ENCODE results near the gene LMNTD2. TPM values are rescaled to one million over a fixed set of nuclear protein-coding genes. Genes with fewer than 3 reads are reported as not detected.
"Not testable (repeated sequence)": the region's sequence is repeated elsewhere in the genome, so short reads cannot be mapped to it uniquely, and the experiment has no call there.

Gene LMNTD2
- total RNA-seq, 1 donor from 2014 or later = 0.14 TPM

GRCh38 chr11:528815-529727 lies 31.5 kb downstream of the LMNTD2 start:
- ATAC-seq (no peak), DNase-seq (ENCODE audit: missing footprints) (peak; percentile 50)
- intact Hi-C loops (cut with DNase I) = no loop called here

- ATAC-seq = no peak
- intact Hi-C loops (cut with DNase I) = no loop called here
- peak; percentile 45 for DNase-seq (ENCODE audit: missing footprints)
Observed at GRCh38 chr11:528166-528814, 32.2 kb downstream of the LMNTD2 start.

- no peak for ATAC-seq
- peak; percentile 62 for DNase-seq (ENCODE audit: missing footprints)
- intact Hi-C loops (cut with DNase I) = no loop called here
Observed at GRCh38 chr11:526192-526591, 34.3 kb downstream of the LMNTD2 start.

GRCh38 chr11:521177-521688 lies 39.3 kb downstream of the LMNTD2 start:
- DNase-seq (ENCODE audit: missing footprints) (no peak), ATAC-seq (no peak)

GRCh38 chr11:520428-521176 lies 39.9 kb downstream of the LMNTD2 start:
- DNase-seq (ENCODE audit: missing footprints) (peak; percentile 65), ATAC-seq (no peak)
- intact Hi-C loops (cut with DNase I) = no loop called here

More at GRCh38 chr11:521177-521688, 39.3 kb downstream of the LMNTD2 start:
- intact Hi-C loops (cut with DNase I) = no loop called here

- peak; percentile 94 for DNase-seq (ENCODE audit: missing footprints)
- intact Hi-C loops (cut with DNase I) = loop anchor here (5.0 kb wide), 1 partner anchor 111 kb away; no protein-coding TSS in a partner anchor
- ATAC-seq = peak; percentile 98
Observed at GRCh38 chr11:518463-519202, 41.9 kb downstream of the LMNTD2 start.

GRCh38 chr11:516918-517685 lies 43.4 kb downstream of the LMNTD2 start:
- not testable (repeated sequence) for ATAC-seq
- intact Hi-C loops (cut with DNase I) = loop anchor here (5.0 kb wide), 1 partner anchor 110 kb away; no protein-coding TSS in a partner anchor
- DNase-seq (ENCODE audit: missing footprints) = peak; percentile 71

GRCh38 chr11:516400-516799 lies 44.1 kb downstream of the LMNTD2 start:
- ATAC-seq = no peak
- intact Hi-C loops (cut with DNase I) = loop anchor here (5.0 kb wide), 1 partner anchor 109 kb away; no protein-coding TSS in a partner anchor
- DNase-seq (ENCODE audit: missing footprints) = no peak

- ATAC-seq (no peak), DNase-seq (ENCODE audit: missing footprints) (no peak)
- intact Hi-C loops (cut with DNase I) = loop anchor here (5.0 kb wide), 1 partner anchor 108 kb away; no protein-coding TSS in a partner anchor
Observed at GRCh38 chr11:515131-515530, 45.4 kb downstream of the LMNTD2 start.

GRCh38 chr11:514606-515005 lies 45.9 kb downstream of the LMNTD2 start:
- ATAC-seq (no peak), DNase-seq (ENCODE audit: missing footprints) (no peak)
- intact Hi-C loops (cut with DNase I) = loop anchor here (5.0 kb wide), 1 partner anchor 107 kb away; no protein-coding TSS in a partner anchor

- intact Hi-C loops (cut with DNase I) = no loop called here
Observed at GRCh38 chr11:512761-513595, 47.6 kb downstream of the LMNTD2 start.

GRCh38 chr11:508956-509355 lies 51.6 kb downstream of the LMNTD2 start:
- intact Hi-C loops (cut with DNase I) = no loop called here
- ATAC-seq = no peak
- no peak for DNase-seq (ENCODE audit: missing footprints)

More at GRCh38 chr11:512761-513595, 47.6 kb downstream of the LMNTD2 start:
- ATAC-seq (no peak), DNase-seq (ENCODE audit: missing footprints) (no peak)

- intact Hi-C loops (cut with DNase I) = loop anchor here (2.0 kb wide), 1 partner anchor 57 kb away; the partner anchor contains the start of gene PTDSS2
- DNase-seq (ENCODE audit: missing footprints) (peak; percentile 65), ATAC-seq (no peak)
Observed at GRCh38 chr11:507727-508515, 52.6 kb downstream of the LMNTD2 start.

GRCh38 chr11:506995-507726 lies 53.4 kb downstream of the LMNTD2 start, which contains the start of gene RNH1:
RNH1 (minus strand) TSS chr11:507242; CDS start chr11:502162, 5,080 bp downstream.
- intact Hi-C loops (cut with DNase I) = loop anchor here (2.0 kb wide), 1 partner anchor 56 kb away; the partner anchor contains the start of gene PTDSS2
- peak; percentile 100 for DNase-seq (ENCODE audit: missing footprints)
- peak; percentile 90 for ATAC-seq

Data from Right ventricle myocardium inferior (tissue), 1 donor.